Hematopoietic multipotent progenitor cell treated with erythropoietin and hydrocortisone succinate and interleukin-3 and kit ligand, for 17 days (in vitro differentiated cells): Measurements from ENCODE around the gene C9orf40.

Experiments
- DNase-seq: peaks from one replicate; pipeline ENCODE4 v3.0.0-alpha.2; 2015; ENCODE audit warnings: low spot score

C9orf40 gene, protein sequence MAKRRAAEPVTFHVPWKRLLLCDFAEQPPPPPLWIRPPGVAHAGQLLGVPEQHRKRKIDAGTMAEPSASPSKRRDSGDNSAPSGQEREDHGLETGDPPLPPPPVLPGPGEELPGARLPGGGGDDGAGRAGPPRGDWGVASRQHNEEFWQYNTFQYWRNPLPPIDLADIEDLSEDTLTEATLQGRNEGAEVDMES

DNA sequence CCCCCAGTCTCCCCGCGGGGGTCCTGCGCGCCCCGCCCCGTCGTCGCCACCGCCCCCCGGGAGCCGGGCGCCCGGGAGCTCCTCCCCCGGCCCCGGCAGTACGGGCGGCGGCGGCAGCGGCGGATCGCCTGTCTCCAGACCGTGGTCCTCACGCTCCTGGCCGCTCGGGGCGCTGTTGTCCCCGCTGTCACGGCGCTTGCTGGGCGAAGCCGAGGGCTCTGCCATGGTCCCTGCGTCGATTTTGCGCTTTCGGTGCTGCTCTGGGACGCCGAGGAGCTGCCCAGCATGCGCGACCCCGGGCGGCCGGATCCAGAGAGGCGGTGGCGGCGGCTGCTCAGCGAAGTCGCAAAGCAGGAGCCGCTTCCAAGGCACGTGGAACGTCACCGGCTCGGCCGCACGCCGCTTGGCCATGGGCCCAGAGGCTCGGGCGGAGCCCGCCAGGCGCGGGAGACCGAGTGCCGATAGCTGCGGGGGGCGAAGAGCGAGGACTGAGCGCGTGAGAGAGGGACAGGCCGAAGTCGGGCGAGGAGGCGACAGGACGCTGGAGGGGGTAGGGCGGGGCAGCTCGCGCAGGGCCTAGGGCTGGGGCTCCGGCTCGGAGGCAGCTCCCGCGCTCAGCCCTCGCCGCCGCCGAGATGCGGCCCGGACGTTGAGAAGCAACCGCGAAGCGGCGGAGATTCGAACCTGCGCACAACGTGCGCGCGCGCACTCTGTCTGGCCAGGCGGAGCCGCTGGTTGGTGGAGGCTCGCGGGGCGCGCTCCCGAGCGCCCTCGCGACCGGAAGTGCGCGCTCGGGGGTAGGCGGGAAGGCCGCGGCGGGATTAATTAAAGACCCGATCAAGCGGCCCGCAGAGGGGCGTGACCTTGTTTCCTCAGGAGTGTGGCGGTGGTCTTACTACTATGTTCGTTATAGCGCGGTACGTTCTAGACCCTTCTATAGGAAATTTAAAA is at the start of gene C9orf40:
Gene C9orf40 (minus strand): TSS at position 712 of the 951 bp plus-strand sequence. CDS start 301 bp downstream, at position 411.
- peak; percentile 91 for DNase-seq

DNA sequence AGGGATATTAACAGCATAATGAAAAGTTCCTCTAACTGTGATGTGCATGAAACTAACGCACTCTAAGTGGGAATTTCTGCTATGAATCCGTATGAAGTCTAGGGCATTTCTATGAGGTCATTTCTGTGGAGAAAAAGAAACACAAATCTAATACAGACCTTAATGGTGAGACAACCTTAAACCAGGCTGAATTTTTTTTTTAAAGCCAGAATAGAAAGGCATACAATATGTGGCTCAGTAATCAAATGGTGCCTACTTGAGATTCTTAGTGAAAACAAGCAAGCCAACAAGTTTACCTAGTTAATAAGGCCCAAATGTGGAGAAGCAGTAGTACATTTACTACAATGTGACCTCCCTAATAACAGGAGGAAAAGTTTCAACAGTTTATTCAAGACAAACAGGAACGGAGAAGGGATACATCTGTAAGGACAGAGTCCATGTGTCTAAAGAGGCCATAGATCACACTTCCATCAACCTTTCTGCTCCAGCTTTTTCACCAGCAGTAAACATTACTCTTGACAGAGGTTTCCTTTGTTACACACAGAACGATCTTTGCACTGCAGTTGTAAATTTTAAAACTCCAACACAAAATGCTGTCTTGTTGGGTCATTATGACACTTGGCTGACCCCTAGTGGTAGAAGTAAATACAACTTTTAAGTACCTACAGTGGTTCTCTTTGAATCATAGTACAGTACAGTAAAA is 49.2 kb upstream of the C9orf40 start:
- DNase-seq, result peak; percentile 91

DNA sequence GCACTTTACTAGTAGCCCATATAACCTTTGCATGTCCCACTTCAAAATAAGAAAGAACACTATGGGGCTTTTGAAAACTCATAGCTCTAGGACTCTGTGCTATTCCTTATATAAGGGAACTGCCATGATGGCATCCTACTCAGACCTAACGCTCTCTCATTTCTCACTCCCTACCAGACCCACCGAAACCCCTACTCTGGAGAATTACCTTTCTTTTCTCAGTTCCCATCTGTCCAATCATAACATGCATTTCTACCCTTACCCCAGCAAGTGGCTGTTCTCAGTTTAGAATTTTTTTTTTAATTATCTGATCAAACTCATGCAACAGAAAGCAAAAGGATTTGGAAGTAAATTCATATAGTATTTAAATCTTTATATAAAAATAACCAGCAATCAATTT is 48.1 kb upstream of the C9orf40 start:
- DNase-seq, result no peak

DNA sequence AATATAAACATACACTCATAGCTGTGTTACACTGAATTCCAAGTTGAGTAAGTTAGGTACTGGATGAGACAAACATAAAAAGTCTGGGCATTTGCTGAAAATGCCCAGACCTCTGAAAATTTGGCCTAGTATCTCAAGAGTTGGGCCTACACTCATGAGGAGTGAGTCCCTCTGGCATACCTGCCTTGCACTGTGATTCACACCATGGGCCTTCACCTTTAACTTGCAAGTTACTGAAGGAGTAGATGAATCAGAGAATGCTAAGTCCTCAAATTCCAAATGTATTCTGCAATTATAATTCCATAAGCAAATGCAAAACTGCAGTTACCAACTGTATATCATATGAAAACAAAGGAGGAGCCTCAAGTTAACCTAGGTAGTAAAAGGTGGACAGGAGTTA is 32.3 kb upstream of the C9orf40 start:
- DNase-seq, result no peak

DNA sequence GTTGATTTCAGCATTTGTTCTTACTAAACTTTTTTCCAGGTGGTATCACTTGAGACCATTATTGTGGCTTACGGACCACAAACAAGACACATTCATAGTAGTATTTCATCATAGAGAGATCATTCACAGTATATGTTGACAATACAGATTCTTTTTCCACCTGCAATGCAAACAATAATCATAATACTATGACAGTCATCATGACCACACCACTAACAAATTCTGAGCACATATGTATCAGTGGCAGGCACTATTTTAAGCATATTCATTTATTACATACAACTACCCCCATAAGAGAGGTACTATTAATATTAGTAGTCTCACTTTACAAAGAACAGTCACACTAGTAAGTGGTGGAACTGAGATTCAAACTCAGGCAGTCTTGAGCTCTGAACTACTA is 31.0 kb upstream of the C9orf40 start:
- DNase-seq, result no peak

DNA sequence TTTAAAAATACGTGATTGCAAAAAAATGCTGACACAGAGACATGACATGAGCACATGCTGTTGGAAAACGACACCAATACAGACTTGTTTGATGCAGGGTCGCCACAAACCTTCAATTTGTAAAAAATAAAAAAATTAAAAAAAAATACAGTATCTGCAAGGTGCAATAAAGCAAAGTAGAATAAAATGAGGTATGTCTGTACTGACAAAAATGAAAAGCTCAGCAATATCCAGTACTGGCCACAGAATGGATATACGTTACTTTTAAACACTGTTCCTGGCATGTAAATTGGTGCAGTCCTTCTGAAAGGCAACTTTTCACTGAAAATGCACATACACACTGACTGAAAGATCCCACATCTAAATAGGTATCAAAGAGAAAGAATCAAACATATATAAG is 27.1 kb upstream of the C9orf40 start:
- no peak for DNase-seq

DNA sequence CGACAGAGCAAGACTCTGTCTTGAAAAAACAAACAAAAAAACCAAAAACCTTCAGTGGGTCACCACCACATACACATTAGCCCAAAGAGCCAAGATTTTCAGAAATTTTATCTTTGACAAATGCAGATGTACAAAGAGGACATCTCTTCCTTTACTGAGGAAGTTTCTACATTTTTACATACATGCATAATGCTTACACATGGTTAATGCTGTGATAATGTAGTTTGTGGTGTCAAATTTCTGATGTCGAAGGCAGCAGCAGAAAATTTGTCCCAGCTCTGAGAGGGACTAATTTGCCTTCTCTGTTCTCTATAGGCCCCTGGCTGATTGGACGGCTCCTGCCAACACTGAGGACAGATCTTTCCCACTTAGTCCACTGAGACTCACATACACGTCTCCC is 24.6 kb upstream of the C9orf40 start:
- DNase-seq, result no peak

DNA sequence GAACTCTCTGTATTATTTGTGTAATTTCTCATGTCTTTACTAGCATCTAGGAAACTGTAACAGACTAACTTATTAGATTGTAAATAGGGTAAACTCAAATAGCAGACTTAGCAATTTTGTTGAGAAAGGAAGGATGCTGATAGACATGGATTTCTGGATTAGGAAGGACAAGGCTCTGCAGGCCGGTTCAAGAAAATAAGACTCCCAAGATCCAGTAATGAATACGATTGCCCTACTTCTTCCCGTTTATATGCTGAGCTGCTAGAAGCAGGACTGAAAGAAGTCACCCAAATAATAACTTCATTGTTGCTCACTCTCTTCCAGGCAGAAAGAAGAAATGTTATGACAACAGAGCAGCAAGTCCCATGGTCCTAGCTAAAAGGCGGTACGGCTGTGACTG is 22.8 kb upstream of the C9orf40 start:
- no peak for DNase-seq

DNA sequence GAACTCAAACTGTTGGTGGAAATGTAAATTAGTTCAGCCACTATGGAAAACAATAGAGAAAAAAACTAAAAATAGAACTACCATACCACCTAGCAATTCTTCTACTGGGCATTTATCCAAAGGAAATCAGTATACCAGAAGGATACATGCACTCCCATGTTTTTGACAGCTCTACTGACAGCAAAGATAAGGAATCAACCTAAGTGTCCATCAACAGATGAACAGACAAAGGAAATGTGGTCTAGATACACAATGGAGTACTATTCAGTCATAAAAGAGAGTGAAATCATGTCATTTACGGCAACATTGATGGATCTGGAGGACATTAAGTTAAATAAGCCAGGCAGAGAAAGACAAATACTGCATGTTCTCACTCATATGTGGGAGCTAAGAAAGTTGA is 21.8 kb upstream of the C9orf40 start:
- DNase-seq, result no peak

DNA sequence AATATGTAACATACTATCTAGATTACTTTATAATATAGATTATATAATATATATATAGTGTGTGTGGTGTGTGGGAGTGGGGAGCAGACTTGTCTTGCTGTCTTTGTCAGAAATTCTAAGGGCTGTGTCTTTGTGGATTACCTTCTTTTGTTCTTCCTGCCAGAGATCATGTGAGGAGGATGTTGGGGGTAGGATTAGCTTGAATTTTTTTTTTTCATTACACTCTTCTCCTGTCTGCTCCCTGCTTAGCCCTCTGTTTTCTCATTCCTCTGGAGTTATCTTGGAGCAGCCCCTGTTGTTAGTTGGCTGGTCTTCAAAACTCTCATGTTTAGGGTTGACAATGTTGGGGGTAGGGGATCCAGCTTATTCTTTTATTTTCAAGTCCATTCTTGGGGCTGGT is 21.0 kb upstream of the C9orf40 start:
- no peak for DNase-seq

DNA sequence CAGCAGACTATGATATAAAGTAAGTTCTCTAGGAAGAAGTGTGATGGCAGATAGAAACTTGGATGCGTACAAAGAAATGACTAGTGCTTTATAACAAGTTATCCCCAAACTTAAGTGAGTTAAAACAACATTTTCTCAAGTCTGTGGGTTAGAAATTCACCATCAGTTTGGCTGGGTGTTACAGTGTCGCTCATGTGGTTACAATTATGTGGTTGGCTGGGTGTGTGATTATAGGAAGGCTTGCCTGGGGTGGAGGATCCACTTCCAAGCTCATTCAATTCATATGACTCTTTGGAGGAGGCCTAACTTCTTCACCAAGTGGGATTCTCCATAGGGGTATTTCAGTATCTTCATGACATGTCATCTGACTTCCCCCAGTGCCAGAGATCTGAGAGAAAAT is 10.3 kb upstream of the C9orf40 start:
- no peak for DNase-seq

DNA sequence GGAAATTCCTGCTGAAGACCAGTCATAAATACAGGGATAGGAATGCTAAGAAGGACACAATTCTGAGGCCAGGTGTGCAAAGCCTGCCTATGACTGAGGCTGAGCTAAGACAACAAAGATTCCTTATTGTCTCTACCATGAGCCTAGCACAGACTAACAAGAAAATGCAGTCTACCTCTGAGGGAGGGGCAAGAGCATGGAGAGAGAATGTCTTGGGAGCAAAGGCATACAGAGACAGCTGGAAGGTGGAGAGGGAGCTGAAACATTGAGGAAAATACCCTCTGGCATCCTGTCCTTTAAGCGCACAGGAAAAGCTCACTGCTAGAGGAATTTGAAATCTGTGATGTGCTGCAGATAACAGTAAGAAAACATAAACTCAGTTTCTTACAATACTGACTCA is 8.8 kb upstream of the C9orf40 start:
- DNase-seq, result no peak

DNA sequence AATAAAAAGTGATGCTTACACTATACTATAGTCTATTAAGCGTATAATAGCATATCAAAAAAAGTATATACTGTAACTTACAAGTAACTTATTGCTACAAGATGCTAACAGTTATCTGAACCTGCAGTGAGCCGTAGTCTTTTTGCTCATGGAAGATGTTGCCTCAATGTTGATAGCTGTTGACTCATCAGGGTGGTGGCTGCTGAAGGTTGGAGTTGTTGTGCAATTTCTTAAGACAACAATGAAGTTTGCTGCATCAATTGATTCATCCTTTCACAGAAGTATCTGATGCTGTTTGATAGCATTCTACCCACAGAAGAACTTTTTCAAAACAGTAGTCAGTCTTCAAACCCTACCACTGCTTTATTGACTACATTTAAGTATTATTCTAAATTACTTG is 7.8 kb upstream of the C9orf40 start:
- DNase-seq, result no peak

DNA sequence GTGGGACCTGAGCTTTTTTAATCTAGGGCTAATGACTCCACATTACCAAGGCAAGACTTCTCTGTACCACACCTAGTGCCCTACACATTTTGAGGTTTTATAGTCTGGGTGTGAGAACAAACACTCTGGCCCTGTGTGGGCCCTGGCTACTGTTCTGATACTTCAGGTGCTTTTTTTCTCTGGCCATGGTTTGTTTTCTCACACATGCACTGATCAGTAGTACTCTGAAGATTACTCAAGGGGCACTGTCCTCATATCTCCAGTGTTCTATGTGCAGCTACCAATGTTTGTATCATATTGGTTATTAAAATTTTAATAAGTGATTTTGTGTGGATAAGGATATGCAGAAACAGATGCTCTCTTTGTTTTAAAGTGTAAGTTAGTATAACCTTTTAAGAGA is 5.9 kb upstream of the C9orf40 start:
- DNase-seq, result no peak

DNA sequence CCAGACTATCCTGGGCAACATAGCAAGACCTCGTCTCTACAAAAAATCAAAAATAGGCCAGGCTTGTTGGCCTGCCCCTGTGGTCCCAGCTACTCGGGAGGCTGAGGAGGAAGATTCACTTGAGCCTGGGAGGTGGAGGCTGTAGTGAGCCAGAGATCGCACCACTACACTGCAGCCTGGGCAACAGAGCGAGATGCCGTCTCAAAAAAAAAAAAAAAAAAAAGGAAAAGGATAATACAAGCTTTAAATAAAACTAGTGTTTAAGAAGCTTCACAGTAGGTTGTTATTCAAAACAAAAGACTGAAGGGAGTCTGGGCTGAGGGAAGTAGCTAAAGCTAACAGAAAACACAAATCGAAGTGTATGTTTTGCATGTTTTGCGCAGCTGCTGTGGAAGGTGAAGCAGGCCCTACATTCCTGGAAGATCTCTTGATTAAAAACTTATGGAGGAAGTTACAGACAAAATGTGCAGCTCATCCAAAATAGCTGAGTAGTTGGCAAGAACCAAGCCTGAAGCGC is 581 bp upstream of the C9orf40 start:
- DNase-seq, result peak; percentile 30

DNA sequence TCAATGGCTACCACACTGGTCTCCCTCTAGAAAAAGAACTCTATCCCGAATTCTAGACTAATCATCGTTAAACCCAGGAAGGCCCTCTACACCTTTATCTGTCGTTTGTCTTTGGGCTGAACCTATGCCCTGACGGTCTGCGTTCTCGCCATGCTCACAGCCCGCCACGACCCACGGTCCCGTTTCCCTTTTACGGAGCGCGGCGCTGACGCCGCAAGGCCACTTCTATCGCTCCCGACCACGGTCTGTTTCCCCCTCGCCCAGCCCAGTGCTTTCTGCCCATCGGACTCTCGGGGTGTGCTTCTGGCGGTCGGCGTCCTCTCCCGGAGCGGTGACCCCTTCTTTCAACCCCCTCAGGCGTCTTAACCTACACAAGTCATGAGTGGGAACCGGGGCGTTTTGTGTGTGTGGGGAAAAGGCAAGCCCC is 974 bp downstream of the C9orf40 start:
- DNase-seq, result peak; percentile 64

DNA sequence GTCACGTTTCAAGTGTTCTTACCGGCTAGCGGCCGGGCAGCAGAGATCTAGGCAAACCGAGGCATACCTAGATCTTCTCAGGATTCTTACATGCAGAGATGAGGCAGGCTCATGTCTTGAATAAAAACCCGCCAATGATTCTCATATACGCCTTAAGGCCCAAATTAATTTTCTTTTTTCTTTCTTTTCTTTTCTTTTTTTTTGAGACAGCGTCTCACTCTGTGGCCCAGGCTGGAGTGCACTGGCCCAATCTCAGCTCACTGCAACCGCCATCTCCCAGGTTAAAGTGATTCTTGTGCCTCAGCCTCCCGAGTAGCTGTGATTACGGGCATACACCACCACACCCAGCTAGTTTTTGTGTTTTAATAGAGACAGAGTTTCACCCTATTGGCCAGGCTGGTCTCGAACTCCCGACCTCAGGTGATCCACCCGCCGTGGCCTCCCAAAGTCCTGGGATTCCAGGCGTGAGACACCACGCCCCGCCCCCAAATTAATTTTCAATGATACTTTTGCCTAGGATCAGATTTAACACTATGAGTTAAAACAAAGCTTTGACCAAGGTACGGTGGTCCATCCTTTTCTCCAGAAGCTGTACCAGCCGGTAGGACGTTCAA is 1.5 kb downstream of the C9orf40 start:
- DNase-seq, result no peak

DNA sequence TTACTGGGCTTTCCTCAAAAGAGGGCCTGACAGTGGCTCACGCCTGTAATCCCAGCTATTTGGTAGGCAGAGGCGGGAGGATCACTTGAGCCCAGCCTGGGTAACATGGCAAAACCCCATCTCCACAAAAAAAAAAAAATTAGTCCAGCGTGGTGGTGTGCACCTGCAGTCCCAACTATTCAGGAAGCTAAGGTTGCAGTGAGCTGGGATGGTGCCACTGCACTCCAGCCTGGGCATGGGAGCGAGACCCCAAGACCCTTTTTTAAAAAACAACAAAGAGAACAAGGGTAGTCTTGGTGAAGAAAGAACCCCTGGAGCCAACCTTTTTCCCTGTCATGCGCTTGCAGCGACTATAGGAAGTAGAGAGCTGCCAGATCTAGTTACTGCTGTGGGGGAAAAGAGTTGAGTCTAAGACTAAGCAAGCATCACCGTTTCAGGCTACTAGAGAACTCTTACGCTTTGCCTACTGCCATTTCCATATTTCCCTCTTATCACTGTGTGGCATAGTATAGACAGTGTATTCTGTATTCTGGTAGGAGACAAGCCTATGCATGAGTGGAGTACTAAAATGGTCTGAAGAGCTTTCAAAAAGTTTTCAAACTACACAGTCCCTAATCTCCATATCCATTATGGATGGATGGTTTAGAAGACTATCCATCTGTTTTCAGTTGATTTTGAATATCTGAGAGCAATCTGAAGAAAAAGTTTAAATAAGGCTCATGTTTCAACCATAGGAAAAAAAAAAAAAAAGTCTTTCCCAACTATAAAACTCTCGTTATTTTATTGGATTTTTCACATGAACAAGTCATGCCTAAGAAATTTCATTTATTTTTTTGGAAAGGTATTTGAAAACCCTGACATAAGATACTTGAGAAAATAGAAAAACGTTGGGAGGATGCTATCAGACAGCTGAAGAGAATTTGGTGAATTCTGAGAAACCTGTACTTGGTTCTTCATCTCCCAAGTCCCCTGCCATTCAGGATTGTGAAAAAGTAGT is 2.6 kb downstream of the C9orf40 start:
- DNase-seq, result peak; percentile 58

DNA sequence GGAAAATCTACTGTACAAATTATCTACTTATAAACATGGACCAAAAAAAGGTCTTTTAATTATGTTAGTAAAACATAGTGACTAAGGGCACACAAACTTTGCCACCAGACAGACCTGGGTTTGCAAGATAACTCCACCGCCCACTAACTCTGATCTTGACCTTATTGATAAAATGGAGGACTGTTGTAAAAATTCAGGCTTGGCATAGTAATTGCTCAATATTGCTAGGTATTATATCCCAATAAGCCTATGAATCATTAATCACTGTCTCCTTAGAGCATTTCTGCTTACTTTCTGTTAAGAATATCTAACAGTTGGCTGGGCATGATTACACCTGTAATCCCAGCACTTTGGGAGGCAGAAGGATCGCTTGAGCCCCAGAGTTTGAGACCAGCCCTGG is 3.8 kb downstream of the C9orf40 start:
- DNase-seq, result peak; percentile 78

DNA sequence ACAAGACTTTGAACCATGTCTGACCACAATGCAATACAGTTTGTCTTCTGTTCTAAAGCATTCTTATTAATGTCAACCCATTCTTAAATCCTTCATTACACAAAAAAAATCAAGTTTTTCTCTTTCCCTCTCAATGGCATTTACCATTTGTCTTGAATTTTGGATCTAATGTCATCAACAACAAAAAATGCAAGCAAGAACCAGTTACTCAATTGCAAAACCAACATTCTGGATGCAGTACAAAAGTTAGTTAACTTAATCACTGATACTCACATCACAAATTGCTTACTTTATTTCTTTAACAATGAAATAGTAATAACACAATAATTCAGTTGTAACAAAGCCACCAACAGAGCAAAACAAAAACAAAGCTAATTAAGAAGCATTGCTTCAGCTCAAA is 6.0 kb downstream of the C9orf40 start:
- no peak for DNase-seq

DNA sequence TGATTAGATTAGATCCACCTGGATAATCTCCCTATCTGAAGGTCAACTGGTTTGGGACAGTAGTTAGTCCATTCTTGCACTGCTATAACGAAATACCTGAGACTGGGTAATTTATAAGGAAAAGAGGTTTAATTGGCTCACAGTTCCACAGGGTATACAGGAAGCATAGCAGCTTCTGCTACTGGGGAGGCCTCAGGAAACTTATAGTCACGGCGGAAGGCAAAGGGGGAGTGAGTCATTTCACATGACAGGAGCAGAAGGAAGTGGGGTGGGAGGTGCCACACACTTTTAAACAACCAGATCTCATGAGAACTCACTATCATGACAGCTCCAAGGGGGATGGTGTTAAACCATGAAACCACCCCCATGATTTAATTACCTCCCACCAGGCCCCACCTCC is 9.9 kb downstream of the C9orf40 start:
- peak; percentile 20 for DNase-seq
